CD8-positive, alpha-beta memory T cell (primary cell): ENCODE data around the gene PDE11A. TPM values are rescaled to one million over a fixed set of nuclear protein-coding genes. Genes with fewer than 3 reads are reported as not detected.

Source experiments
- CTCF ChIA-PET: fragments of 350-600 bp; sonication (Branson Sonifier 250); formaldehyde crosslinking; loops from one replicate; lab custom pipeline; 2021; ENCODE audit warnings: antibody characterized with exemption; lab: Charles Lee
- POLR2A ChIA-PET: fragments of 350-600 bp; sonication (Branson Sonifier 250); formaldehyde crosslinking; loops from one replicate; lab custom pipeline; 2021; ENCODE audit warnings: antibody characterized with exemption; lab: Charles Lee
- DNase-seq, 5 donors: peaks; one replicate each; pipeline versions ENCODE4 v3.0.0 to v3.0.0-alpha.2; 2020 to 2022; ENCODE audit warnings: mixed read lengths in 1 of 5
- H3K27ac ChIP-seq: one replicate; pipeline ENCODE4 v1.7.0; 2013; ENCODE audit warnings: low read depth, mild to moderate bottlenecking, low read length, moderate library complexity
- H3K27me3 ChIP-seq: 2 replicates; pipeline ENCODE4 v1.7.0; 2013; ENCODE audit warnings: low read length, mild to moderate bottlenecking; ENCODE audit not compliant: insufficient read depth, poor library complexity, severe bottlenecking
- H3K36me3 ChIP-seq: 2 replicates; pipeline ENCODE4 v1.7.0; 2013; ENCODE audit warnings: mild to moderate bottlenecking, low read length, moderate library complexity; ENCODE audit not compliant: insufficient read depth
- H3K4me1 ChIP-seq: 2 replicates; pipeline ENCODE4 v1.7.0; 2013; ENCODE audit warnings: mild to moderate bottlenecking, low read length, moderate library complexity; ENCODE audit not compliant: insufficient read depth
- H3K4me3 ChIP-seq: 2 replicates; pipeline ENCODE4 v1.7.0; 2013; ENCODE audit warnings: mild to moderate bottlenecking, low read length
- H3K9me3 ChIP-seq: 2 replicates; pipeline ENCODE4 v1.7.0; 2013; ENCODE audit warnings: mild to moderate bottlenecking, low read length
- H3K27ac Mint-ChIP-seq, 8 donors: one replicate each; pipeline ENCODE4 v1.8.0; 2020 to 2021; ENCODE audit warnings: mixed read lengths in 8 of 8, mild to moderate bottlenecking in 6 of 8, inconsistent platforms in 3 of 8, moderate library complexity in 3 of 8
- H3K27me3 Mint-ChIP-seq, 2 donors: one replicate each; pipeline ENCODE4 v1.8.0; 2020 to 2021; ENCODE audit warnings: mixed read lengths in 2 of 2, mild to moderate bottlenecking in 1 of 2, moderate library complexity in 1 of 2
- H3K36me3 Mint-ChIP-seq, 3 donors: one replicate each; pipeline ENCODE4 v1.8.0; 2020 to 2021; ENCODE audit warnings: mixed read lengths in 3 of 3, inconsistent platforms in 1 of 3, mild to moderate bottlenecking in 1 of 3
- H3K4me1 Mint-ChIP-seq, 3 donors: one replicate each; pipeline ENCODE4 v1.8.0; 2020 to 2021; ENCODE audit warnings: mixed read lengths in 3 of 3, inconsistent platforms in 1 of 3, mild to moderate bottlenecking in 1 of 3
- H3K4me3 Mint-ChIP-seq, 7 donors: one replicate each; pipeline ENCODE4 v1.8.0; 2020 to 2021; ENCODE audit warnings: mixed read lengths in 7 of 7, mild to moderate bottlenecking in 6 of 7, moderate library complexity in 4 of 7, inconsistent platforms in 2 of 7
- H3K9me3 Mint-ChIP-seq, 5 donors: one replicate each; pipeline ENCODE4 v1.8.0; 2020 to 2022; ENCODE audit warnings: mixed read lengths in 5 of 5, mild to moderate bottlenecking in 3 of 5, moderate library complexity in 2 of 5, inconsistent platforms in 1 of 5
- polyA plus RNA-seq: library from polyadenylated mRNA; unstranded; fragments of 300-500 nt; fragmentation: Illumina TruSeq; gene quantifications from one replicate; pipeline ENCODE4 v1.2.3, GENCODE V29; 2021
- total RNA-seq, 2 experiments: library from RNA; stranded (reverse); gene quantifications; one replicate each; pipeline ENCODE4 v1.2.3, GENCODE V29; 2021

Gene PDE11A
- total and polyA plus RNA-seq, 3 experiments from 2014 or later: not detected

- no peak overlapping the region for H3K27ac ChIP-seq
- CTCF ChIA-PET: no interaction called here
- no peaks in the 10 kb centered on the region for H3K36me3 ChIP-seq
- H3K4me1 ChIP-seq: no peaks in the 10 kb centered on the region
- H3K27me3 ChIP-seq: no peaks in the 10 kb centered on the region
- no peaks in the 10 kb centered on the region for H3K9me3 ChIP-seq
- Mint-ChIP-seq H3K4me1 (no peaks in the 10 kb centered on the region), H3K27me3 (peaks cover 12 to 28% of the 10 kb centered on the region in 2 donors), H3K9me3 (no peaks in the 10 kb centered on the region), H3K36me3 (no peaks in the 10 kb centered on the region), H3K4me3 (no peak overlapping the region), H3K27ac (no peak overlapping the region)
- H3K4me3 ChIP-seq: no peak overlapping the region
- POLR2A ChIA-PET: no interaction called here
- no peak for DNase-seq
Measured at GRCh38 chr2:177588671-177589070, 483.9 kb downstream of the PDE11A start.

GRCh38 chr2:177587371-177587770 is 485.2 kb downstream of the PDE11A start:
- ChIA-PET CTCF (interaction anchor here (0.6 to 1.7 kb wide), 2 partner anchors 14 to 609 kb away, joined by 3 to 4 read pairs; no protein-coding TSS in a partner anchor), POLR2A (no interaction called here)
- Mint-ChIP-seq H3K9me3 (no peaks in the 10 kb centered on the region), H3K4me1 (no peaks in the 10 kb centered on the region), H3K27me3 (peaks cover 13 to 21% of the 10 kb centered on the region in 2 donors), H3K27ac (no peak overlapping the region), H3K4me3 (no peak overlapping the region), H3K36me3 (no peaks in the 10 kb centered on the region)
- no peak for DNase-seq
- Histone ChIP-seq H3K27ac (no peak overlapping the region), H3K9me3 (no peaks in the 10 kb centered on the region), H3K27me3 (no peaks in the 10 kb centered on the region), H3K4me1 (no peaks in the 10 kb centered on the region), H3K36me3 (no peaks in the 10 kb centered on the region), H3K4me3 (no peak overlapping the region)

GRCh38 chr2:177586154-177586553 is 486.4 kb downstream of the PDE11A start:
- H3K27me3 ChIP-seq: no peaks in the 10 kb centered on the region
- ChIA-PET POLR2A (no interaction called here), CTCF (no interaction called here)
- Mint-ChIP-seq H3K27ac (no peak overlapping the region), H3K36me3 (no peaks in the 10 kb centered on the region), H3K9me3 (no peaks in the 10 kb centered on the region), H3K4me1 (no peaks in the 10 kb centered on the region), H3K27me3 (peaks cover 12 to 14% of the 10 kb centered on the region in 2 donors), H3K4me3 (no peak overlapping the region)
- H3K9me3 ChIP-seq: no peaks in the 10 kb centered on the region
- no peak for DNase-seq
- H3K4me3 ChIP-seq: no peak overlapping the region
- H3K27ac ChIP-seq: no peak overlapping the region
- H3K36me3 ChIP-seq: no peaks in the 10 kb centered on the region
- no peaks in the 10 kb centered on the region for H3K4me1 ChIP-seq

GRCh38 chr2:177585234-177585863 is 487.2 kb downstream of the PDE11A start:
- H3K4me3 Mint-ChIP-seq: peak overlapping the region in 1 of 7 donors; percentile 59
- no peak overlapping the region for H3K27ac ChIP-seq
- H3K27me3 Mint-ChIP-seq: peaks cover 10 to 11% of the 10 kb centered on the region in 2 donors
- no peaks in the 10 kb centered on the region for H3K36me3 ChIP-seq
- H3K4me1 Mint-ChIP-seq: no peaks in the 10 kb centered on the region
- no peak for DNase-seq
- H3K4me1 ChIP-seq: no peaks in the 10 kb centered on the region
- peaks cover 0 to 1% (median 0%) of the 10 kb centered on the region in 3 donors for H3K36me3 Mint-ChIP-seq
- ChIA-PET POLR2A (no interaction called here), CTCF (no interaction called here)
- H3K27me3 ChIP-seq: no peaks in the 10 kb centered on the region
- no peaks in the 10 kb centered on the region for H3K9me3 ChIP-seq
- H3K4me3 ChIP-seq: no peak overlapping the region
- peak overlapping the region in 1 of 8 donors; percentile 35 for H3K27ac Mint-ChIP-seq
- no peaks in the 10 kb centered on the region for H3K9me3 Mint-ChIP-seq

GRCh38 chr2:177584030-177584692 is 488.4 kb downstream of the PDE11A start:
- Histone ChIP-seq H3K36me3 (no peaks in the 10 kb centered on the region), H3K27ac (no peak overlapping the region), H3K9me3 (no peaks in the 10 kb centered on the region), H3K4me3 (no peak overlapping the region), H3K27me3 (no peaks in the 10 kb centered on the region), H3K4me1 (no peaks in the 10 kb centered on the region)
- DNase-seq: no peak
- H3K4me1 Mint-ChIP-seq: no peaks in the 10 kb centered on the region
- H3K27ac Mint-ChIP-seq: no peak overlapping the region
- H3K27me3 Mint-ChIP-seq: peaks cover 5 to 9% of the 10 kb centered on the region in 2 donors
- ChIA-PET CTCF (no interaction called here), POLR2A (no interaction called here)
- no peak overlapping the region for H3K4me3 Mint-ChIP-seq
- H3K36me3 Mint-ChIP-seq: peaks cover 0 to 1% (median 0%) of the 10 kb centered on the region in 3 donors
- no peaks in the 10 kb centered on the region for H3K9me3 Mint-ChIP-seq

GRCh38 chr2:177582000-177582399 is 490.6 kb downstream of the PDE11A start:
- Mint-ChIP-seq H3K36me3 (peaks cover 0 to 1% (median 0%) of the 10 kb centered on the region in 3 donors), H3K27ac (no peak overlapping the region), H3K4me3 (no peak overlapping the region), H3K4me1 (no peaks in the 10 kb centered on the region), H3K27me3 (peaks cover 0 to 8% of the 10 kb centered on the region in 2 donors), H3K9me3 (no peaks in the 10 kb centered on the region)
- Histone ChIP-seq H3K27ac (no peak overlapping the region), H3K4me3 (no peak overlapping the region), H3K36me3 (no peaks in the 10 kb centered on the region), H3K27me3 (no peaks in the 10 kb centered on the region), H3K9me3 (no peaks in the 10 kb centered on the region), H3K4me1 (no peaks in the 10 kb centered on the region)
- POLR2A ChIA-PET: no interaction called here
- CTCF ChIA-PET: no interaction called here
- no peak for DNase-seq

GRCh38 chr2:177579486-177580036 is 493.0 kb downstream of the PDE11A start:
- peaks cover 0 to 12% of the 10 kb centered on the region in 2 donors for H3K27me3 Mint-ChIP-seq
- ChIA-PET POLR2A (no interaction called here), CTCF (interaction anchor here (1.1 kb wide), 1 partner anchor 78 kb away, joined by 3 read pairs; no protein-coding TSS in a partner anchor)
- Histone ChIP-seq H3K27me3 (no peaks in the 10 kb centered on the region), H3K27ac (no peak overlapping the region), H3K4me3 (no peak overlapping the region), H3K9me3 (no peaks in the 10 kb centered on the region), H3K4me1 (no peaks in the 10 kb centered on the region), H3K36me3 (no peaks in the 10 kb centered on the region)
- H3K9me3 Mint-ChIP-seq: no peaks in the 10 kb centered on the region
- H3K36me3 Mint-ChIP-seq: peaks cover 0 to 1% (median 0%) of the 10 kb centered on the region in 3 donors
- no peak overlapping the region for H3K4me3 Mint-ChIP-seq
- no peak overlapping the region for H3K27ac Mint-ChIP-seq
- no peaks in the 10 kb centered on the region for H3K4me1 Mint-ChIP-seq
- no peak for DNase-seq

- H3K9me3 Mint-ChIP-seq: no peaks in the 10 kb centered on the region
- no peaks in the 10 kb centered on the region for H3K27me3 ChIP-seq
- H3K9me3 ChIP-seq: no peaks in the 10 kb centered on the region
- H3K4me1 Mint-ChIP-seq: no peaks in the 10 kb centered on the region
- CTCF ChIA-PET: no interaction called here
- no peaks in the 10 kb centered on the region for H3K4me1 ChIP-seq
- no peak overlapping the region for H3K27ac Mint-ChIP-seq
- no peaks in the 10 kb centered on the region for H3K36me3 ChIP-seq
- no peak for DNase-seq
- peaks cover 0 to 17% of the 10 kb centered on the region in 2 donors for H3K27me3 Mint-ChIP-seq
- no peak overlapping the region for H3K27ac ChIP-seq
- peaks cover 0 to 1% (median 0%) of the 10 kb centered on the region in 3 donors for H3K36me3 Mint-ChIP-seq
- POLR2A ChIA-PET: no interaction called here
- H3K4me3 ChIP-seq: no peak overlapping the region
- no peak overlapping the region for H3K4me3 Mint-ChIP-seq
Measured at GRCh38 chr2:177578454-177578853, 494.1 kb downstream of the PDE11A start.
